ENCODE data around the gene LRP1. TPM values are rescaled to one million over a fixed set of nuclear protein-coding genes. Genes with fewer than 3 reads are reported as not detected.

Gene LRP1
- total RNA-seq, 6 experiments from 2014 or later = 187 to 332 (median 201) TPM

DNA sequence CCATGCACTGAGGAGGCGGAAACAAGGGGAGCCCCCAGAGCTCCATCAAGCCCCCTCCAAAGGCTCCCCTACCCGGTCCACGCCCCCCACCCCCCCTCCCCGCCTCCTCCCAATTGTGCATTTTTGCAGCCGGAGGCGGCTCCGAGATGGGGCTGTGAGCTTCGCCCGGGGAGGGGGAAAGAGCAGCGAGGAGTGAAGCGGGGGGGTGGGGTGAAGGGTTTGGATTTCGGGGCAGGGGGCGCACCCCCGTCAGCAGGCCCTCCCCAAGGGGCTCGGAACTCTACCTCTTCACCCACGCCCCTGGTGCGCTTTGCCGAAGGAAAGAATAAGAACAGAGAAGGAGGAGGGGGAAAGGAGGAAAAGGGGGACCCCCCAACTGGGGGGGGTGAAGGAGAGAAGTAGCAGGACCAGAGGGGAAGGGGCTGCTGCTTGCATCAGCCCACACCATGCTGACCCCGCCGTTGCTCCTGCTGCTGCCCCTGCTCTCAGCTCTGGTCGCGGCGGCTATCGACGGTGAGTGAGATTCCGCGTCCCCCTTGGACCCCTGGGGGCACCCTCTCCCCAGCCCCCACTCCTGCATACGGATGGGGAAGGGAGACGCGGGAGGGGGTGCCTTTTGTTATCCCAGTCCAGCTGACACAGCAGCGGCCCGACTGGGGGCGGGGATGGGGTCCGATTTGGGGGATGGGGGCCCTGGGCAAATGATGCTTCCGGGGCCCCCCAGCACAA lies 400 bp downstream of the LRP1 start:
- peaks cover 2% of the 10 kb centered on the region for H3K27me3 Mint-ChIP-seq (ENCODE audit: insufficient read depth)
- peak overlapping the region; percentile 20 for H3K27ac Mint-ChIP-seq
- TF ChIP-seq, protein P1, sequence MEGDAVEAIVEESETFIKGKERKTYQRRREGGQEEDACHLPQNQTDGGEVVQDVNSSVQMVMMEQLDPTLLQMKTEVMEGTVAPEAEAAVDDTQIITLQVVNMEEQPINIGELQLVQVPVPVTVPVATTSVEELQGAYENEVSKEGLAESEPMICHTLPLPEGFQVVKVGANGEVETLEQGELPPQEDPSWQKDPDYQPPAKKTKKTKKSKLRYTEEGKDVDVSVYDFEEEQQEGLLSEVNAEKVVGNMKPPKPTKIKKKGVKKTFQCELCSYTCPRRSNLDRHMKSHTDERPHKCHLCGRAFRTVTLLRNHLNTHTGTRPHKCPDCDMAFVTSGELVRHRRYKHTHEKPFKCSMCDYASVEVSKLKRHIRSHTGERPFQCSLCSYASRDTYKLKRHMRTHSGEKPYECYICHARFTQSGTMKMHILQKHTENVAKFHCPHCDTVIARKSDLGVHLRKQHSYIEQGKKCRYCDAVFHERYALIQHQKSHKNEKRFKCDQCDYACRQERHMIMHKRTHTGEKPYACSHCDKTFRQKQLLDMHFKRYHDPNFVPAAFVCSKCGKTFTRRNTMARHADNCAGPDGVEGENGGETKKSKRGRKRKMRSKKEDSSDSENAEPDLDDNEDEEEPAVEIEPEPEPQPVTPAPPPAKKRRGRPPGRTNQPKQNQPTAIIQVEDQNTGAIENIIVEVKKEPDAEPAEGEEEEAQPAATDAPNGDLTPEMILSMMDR (IDR thresholded peaks at IDR 0.05) = no peak

DNA sequence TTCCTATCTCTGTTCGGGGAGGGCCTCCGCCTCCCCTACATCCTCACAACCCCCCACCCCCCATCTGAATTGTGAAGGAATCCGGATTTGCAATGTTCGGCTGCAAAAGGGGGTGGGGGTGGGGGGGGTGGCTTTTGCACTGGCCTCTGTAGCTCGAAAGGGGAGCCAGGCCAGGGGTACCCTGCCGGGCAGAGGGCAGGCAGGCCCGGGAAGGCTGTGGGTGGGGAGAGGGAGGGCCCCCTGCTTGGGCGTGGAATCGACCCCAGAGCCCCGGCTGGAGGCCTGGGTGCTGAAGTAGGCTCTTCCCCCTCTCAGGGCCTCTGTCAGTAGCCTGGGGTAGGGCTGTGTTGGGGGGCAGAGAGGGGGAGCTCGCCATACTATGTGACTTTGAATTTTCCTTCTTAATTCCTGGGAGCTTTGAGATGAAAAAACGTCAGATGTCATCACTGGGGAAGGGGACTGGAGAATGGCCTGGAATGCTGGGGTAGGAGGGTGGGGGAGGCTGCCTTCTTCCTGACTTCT lies 1.1 kb downstream of the LRP1 start:
- TF ChIP-seq, protein P1 (IDR thresholded peaks at IDR 0.05) = no peak
- no peaks in the 10 kb centered on the region for H3K9me3 Mint-ChIP-seq
- DNase-seq = no peak
- peaks cover 24% of the 10 kb centered on the region for H3K36me3 Mint-ChIP-seq (ENCODE audit: low read depth)
- H3K4me1 Mint-ChIP-seq (ENCODE audit: low read depth) = peaks cover 64% of the 10 kb centered on the region
- peak overlapping the region; percentile 84 for H3K27ac Mint-ChIP-seq
- H3K27me3 Mint-ChIP-seq (ENCODE audit: insufficient read depth) = peaks cover 2% of the 10 kb centered on the region
- H3K4me3 Mint-ChIP-seq = peak overlapping the region; percentile 96

More for the DNA sequence above, 400 bp downstream of the LRP1 start:
- Mint-ChIP-seq H3K4me1 (ENCODE audit: low read depth) (peaks cover 61% of the 10 kb centered on the region), H3K9me3 (no peaks in the 10 kb centered on the region), H3K36me3 (ENCODE audit: low read depth) (peaks cover 24% of the 10 kb centered on the region), H3K4me3 (peak overlapping the region; percentile 96)
- no peak for DNase-seq

DNA sequence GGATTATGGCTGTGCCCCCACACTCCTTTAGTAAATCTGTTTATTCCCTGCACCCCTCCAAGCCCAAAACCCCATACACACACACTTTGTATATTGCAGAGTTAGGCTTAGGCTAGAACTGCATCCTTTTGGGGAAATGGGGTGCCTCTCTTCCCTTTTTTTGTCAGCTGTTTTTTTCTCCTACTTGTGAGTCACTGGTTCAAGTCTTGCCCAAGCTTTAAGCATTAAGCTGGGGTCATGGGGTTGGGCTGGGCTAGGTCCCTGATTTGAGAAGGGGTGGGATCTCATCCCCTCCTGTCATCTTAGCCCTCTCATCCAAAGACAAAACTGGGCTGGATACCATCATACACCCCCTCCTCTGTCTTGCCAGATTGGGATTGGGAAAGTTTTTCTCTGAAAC lies 1.6 kb downstream of the LRP1 start:
- TF ChIP-seq, protein P1 (IDR thresholded peaks at IDR 0.05) = no peak
- H3K9me3 Mint-ChIP-seq = no peaks in the 10 kb centered on the region
- H3K27me3 Mint-ChIP-seq (ENCODE audit: insufficient read depth) = peaks cover 6% of the 10 kb centered on the region
- H3K4me3 Mint-ChIP-seq = peak overlapping the region; percentile 96
- peak overlapping the region; percentile 84 for H3K27ac Mint-ChIP-seq
- H3K4me1 Mint-ChIP-seq (ENCODE audit: low read depth) = peaks cover 64% of the 10 kb centered on the region
- peak; percentile 57 for DNase-seq
- H3K36me3 Mint-ChIP-seq (ENCODE audit: low read depth) = peaks cover 24% of the 10 kb centered on the region

DNA sequence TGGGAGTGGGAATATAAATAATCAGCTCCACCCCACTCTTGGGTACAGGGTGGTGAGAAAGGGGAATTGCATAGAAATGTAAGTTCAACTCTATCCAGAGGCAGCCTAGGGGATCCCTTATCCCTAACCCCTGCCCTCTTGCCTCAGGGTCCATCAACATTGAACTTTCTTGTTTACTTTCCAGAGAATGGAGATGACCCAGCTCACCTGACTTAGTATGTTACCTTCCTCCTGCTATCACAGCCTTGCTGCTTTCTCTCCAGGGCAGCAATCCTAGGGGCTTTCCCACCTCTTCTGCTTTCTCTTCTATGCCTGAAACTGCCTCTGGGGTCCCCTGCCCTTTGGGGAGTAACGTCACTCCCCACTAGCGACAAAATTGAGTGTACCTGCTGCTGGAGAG lies 2.7 kb downstream of the LRP1 start:
- peak overlapping the region; percentile 84 for H3K27ac Mint-ChIP-seq
- H3K4me3 Mint-ChIP-seq = peak overlapping the region; percentile 96
- peaks cover 24% of the 10 kb centered on the region for H3K36me3 Mint-ChIP-seq (ENCODE audit: low read depth)
- H3K4me1 Mint-ChIP-seq (ENCODE audit: low read depth) = peaks cover 75% of the 10 kb centered on the region
- H3K27me3 Mint-ChIP-seq (ENCODE audit: insufficient read depth) = peaks cover 7% of the 10 kb centered on the region
- TF ChIP-seq, protein P1 (IDR thresholded peaks at IDR 0.05) = no peak
- no peak for DNase-seq
- H3K9me3 Mint-ChIP-seq = no peaks in the 10 kb centered on the region

DNA sequence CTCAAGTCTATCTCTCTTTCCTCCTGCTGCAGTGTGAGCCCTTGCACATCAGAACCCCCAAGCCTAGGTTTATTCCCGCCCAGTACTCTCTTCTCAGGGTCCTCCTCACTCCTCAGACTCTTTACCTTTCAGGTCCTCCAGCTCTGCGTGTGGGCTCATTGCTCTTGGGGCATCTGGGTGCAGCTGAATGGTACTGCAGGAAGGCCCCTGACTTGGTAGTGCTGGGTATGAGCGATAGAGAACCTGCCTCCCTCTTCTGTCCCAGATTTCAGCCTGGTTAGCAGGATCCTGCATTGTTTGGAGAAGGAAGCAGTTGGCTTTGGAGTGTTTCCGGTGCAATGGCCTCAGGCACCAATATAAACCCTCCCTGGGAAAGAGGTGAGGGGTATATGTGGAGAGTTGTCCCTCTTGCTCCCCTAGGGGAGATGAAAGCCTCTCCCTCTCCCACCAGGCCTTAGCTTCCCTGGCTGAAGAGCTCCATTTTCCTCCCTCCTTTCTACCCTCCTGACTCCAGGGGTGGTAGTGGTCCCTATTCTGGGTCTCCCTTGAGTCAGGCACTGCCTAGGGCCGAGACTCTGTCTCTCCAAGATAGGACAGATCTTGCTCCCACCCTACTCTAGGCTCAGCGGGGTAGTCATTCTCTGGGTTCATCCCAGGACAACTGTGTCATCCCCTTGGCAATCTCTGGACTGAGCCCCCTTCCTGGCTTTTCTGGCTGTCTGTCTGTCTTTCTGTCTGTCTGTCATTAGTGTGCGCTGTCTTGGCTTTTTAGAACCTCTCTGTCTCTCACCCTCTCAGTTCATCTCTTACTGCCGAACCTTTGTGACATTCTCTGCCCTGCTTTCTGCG lies 3.8 kb downstream of the LRP1 start:
- Mint-ChIP-seq H3K4me1 (ENCODE audit: low read depth) (peaks cover 76% of the 10 kb centered on the region), H3K9me3 (no peaks in the 10 kb centered on the region), H3K4me3 (peak overlapping the region; percentile 96), H3K27ac (peak overlapping the region; percentile 84), H3K36me3 (ENCODE audit: low read depth) (peaks cover 24% of the 10 kb centered on the region), H3K27me3 (ENCODE audit: insufficient read depth) (peaks cover 9% of the 10 kb centered on the region)
- TF ChIP-seq, protein P1 (IDR thresholded peaks at IDR 0.05) = no peak
- no peak for DNase-seq

Data from HFFc6 (cell line).